Activated T-helper 17 cell treated with anti-CD3 and anti-CD28 coated beads, Interleukin-2, amount 50 U/mL, for 72 hours (primary cell): Measurements from ENCODE around the gene MEGF11. TPM values are rescaled to one million over a fixed set of nuclear protein-coding genes. Genes with fewer than 3 reads are reported as not detected.
"Not testable (repeated sequence)": the region's sequence is repeated elsewhere in the genome, so short reads cannot be mapped to it uniquely, and the experiment has no call there.

Source experiments
- ATAC-seq: fragments of 150-1000 bp; cut with Tn5 transposase; replicated peaks from 2 replicates; pipeline ENCODE4 v1.10.0; 2021; ENCODE audit warnings: mild to moderate bottlenecking, moderate library complexity
- H3K27ac Mint-ChIP-seq: one replicate; pipeline ENCODE4 v1.8.0; 2022; ENCODE audit warnings: mixed read lengths
- H3K27me3 Mint-ChIP-seq: one replicate; pipeline ENCODE4 v1.8.0; 2022; ENCODE audit warnings: mixed read lengths
- H3K36me3 Mint-ChIP-seq: one replicate; pipeline ENCODE4 v1.8.0; 2022; ENCODE audit warnings: low read depth, mild to moderate bottlenecking, mixed read lengths
- H3K4me1 Mint-ChIP-seq: one replicate; pipeline ENCODE4 v1.8.0; 2022; ENCODE audit warnings: mixed read lengths
- H3K4me3 Mint-ChIP-seq: one replicate; pipeline ENCODE4 v1.8.0; 2022; ENCODE audit warnings: mild to moderate bottlenecking, mixed read lengths
- H3K9me3 Mint-ChIP-seq: one replicate; pipeline ENCODE4 v1.8.0; 2022; ENCODE audit warnings: mixed read lengths
- total RNA-seq, 2 donors: library from RNA; stranded (reverse); gene quantifications; one replicate each; pipeline ENCODE4 v1.2.3, GENCODE V29; 2022

MEGF11 gene
- total RNA-seq, 2 donors from 2014 or later = not detected

DNA sequence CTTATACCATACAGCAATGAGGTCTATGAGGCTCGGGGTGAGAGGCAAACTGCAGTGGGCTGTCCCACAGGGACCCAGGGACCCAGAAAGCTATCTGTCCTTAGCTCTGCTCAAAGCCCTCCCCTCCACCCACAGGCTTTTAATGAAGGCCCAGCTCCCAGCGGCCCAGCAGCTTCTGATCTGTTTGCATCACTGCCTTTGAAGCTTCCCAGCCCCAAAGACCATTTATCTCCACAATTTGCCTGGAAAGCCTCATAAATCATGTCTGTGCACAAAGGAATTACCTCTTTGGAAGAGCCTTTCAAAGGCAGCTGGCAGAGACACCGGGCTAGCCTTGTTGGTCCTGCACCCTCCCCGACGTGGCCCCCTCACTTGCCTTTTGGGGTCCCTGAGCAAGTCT is 260.3 kb downstream of the MEGF11 start:
- Mint-ChIP-seq H3K9me3 (no peaks in the 10 kb centered on the region), H3K36me3 (no peaks in the 10 kb centered on the region), H3K27ac (no peak overlapping the region), H3K4me3 (no peak overlapping the region), H3K27me3 (peaks cover 36% of the 10 kb centered on the region), H3K4me1 (no peaks in the 10 kb centered on the region)
- ATAC-seq = no peak

DNA sequence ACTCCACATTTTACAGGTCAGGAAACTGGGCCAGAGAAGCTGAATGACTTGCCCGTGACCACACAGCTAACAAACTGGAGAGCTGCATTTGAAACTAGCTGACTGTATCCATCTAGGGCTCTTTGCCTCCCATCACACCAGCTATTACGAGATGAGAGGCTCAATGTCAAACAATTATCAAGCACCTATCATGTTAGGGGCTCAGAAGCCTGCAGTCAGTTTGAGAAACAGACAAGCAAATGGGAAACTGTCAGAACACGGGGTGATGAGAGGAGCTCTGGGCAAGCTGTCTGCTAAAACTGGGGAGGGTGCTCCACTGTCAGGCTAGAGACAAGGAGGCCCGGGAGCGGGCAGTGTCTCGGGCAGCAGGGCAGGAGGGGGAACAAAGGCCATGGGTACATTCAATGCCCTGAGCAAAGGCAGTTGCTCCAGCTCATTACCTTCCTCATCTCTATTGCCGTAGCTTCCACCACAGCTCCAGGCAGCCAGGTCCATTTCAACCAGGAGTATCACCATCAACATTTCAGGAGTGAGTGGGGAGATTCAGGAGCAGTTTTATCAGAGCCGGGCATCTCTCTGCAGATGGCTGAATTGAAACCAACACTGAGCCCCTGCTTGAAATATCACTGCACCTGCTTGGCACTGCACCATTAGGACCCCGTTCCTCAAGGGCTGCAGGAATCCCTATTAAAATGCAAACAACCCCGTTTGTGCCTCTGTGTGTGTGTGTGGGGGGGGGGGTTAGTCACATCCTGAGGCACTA is 261.6 kb downstream of the MEGF11 start:
- no peaks in the 10 kb centered on the region for H3K36me3 Mint-ChIP-seq
- no peak for ATAC-seq
- H3K4me1 Mint-ChIP-seq = no peaks in the 10 kb centered on the region
- H3K27me3 Mint-ChIP-seq = peaks cover 30% of the 10 kb centered on the region
- no peak overlapping the region for H3K27ac Mint-ChIP-seq
- H3K4me3 Mint-ChIP-seq = no peak overlapping the region
- no peaks in the 10 kb centered on the region for H3K9me3 Mint-ChIP-seq

DNA sequence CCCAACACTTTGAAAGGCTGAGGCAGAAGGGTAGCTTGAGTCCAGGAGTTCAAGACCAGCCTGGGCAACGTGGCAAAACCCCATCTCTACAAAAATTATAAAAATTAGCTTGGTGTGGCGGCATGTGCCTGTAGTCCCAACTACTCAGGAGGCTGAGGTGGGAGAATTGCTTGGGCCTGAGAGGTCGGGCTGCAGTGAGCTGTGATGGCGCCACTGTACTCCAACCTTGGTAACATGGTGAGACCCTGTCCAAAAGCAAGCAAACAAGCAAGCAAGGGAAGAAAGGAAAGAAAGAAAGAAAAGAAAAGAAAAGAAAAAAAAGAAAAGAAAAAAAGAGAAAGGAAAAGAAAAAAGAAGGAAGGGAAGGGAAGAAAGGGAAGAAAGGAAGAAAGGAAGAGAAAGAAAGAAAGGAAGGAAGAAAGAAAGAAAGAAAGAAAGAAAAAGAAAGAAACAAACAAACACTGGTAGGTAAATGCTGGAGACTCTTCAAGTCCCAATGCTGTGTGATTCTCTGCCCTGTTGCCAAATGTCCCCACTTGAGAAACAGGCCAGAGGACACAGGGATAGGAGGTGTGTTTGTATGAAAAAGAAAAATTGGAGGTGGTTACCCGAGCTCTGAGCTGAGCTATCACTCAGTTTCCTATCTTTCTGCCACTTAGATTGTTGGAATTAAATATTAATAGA is 263.1 kb downstream of the MEGF11 start:
- ATAC-seq = no peak
- H3K4me1 Mint-ChIP-seq = no peaks in the 10 kb centered on the region
- no peaks in the 10 kb centered on the region for H3K36me3 Mint-ChIP-seq
- H3K27ac Mint-ChIP-seq = no peak overlapping the region
- peaks cover 35% of the 10 kb centered on the region for H3K27me3 Mint-ChIP-seq
- no peaks in the 10 kb centered on the region for H3K9me3 Mint-ChIP-seq
- no peak overlapping the region for H3K4me3 Mint-ChIP-seq

DNA sequence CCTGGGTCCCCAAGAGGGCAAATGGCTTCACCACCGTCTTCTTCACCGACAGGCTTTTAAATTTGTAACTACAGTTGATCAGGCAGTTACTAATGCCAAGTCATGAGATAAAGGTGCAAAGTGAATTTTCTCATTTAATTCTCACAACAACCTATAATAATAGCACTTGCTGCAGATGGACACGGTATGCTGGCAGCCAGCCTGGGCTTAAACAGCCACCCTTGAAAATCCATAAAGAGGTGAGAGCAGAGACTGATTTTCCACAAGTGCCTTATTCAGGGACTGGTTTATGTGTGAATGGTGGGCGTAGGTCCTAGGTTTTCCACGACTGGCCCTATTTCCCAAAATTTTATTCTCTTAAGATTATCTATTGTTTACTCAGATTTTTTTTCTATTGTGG is 266.4 kb downstream of the MEGF11 start:
- ATAC-seq = no peak
- no peaks in the 10 kb centered on the region for H3K9me3 Mint-ChIP-seq
- H3K4me3 Mint-ChIP-seq = no peak overlapping the region
- peaks cover 39% of the 10 kb centered on the region for H3K27me3 Mint-ChIP-seq
- H3K36me3 Mint-ChIP-seq = no peaks in the 10 kb centered on the region
- peaks cover 8% of the 10 kb centered on the region for H3K4me1 Mint-ChIP-seq
- H3K27ac Mint-ChIP-seq = no peak overlapping the region

DNA sequence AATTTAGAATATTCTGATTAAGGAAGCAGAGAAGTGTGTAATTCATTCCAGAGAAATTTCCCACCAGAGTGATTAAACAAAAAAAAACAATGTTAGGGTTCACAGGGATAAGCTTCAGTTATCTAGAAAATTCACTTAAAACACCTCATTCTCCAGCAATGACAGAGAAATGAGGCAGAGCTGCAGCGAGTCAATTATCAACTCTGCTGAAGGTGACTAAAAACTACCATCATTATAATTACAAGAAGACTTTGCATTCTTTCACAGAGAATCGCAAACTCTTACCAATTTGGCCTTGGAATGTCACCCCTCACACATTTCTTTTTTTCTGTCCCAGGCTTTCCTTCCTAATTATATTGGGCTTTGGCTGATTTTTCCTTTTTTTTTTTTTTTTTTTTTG is 267.1 kb downstream of the MEGF11 start:
- Mint-ChIP-seq H3K36me3 (no peaks in the 10 kb centered on the region), H3K27ac (no peak overlapping the region), H3K27me3 (peaks cover 35% of the 10 kb centered on the region), H3K4me3 (no peak overlapping the region), H3K4me1 (peaks cover 8% of the 10 kb centered on the region), H3K9me3 (no peaks in the 10 kb centered on the region)
- no peak for ATAC-seq

DNA sequence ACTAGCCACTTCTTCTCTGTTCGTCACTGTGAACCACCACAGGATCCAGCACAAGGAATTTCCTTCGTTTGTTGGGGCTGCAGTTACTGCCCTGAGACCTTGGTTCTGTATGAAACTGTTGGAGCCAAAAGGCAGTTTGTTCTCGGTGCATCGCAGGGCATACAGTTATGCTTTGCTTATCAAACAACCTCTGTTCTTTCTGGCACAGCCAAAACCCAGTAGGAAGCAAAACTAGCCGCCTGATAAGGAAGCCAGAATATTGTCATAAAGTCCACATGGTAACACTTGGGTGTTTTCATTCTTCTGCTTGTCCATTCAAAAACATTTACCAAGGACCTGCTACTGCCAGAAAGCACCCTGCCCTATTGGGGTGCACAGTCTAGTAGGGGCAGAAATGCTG is 268.2 kb downstream of the MEGF11 start:
- Mint-ChIP-seq H3K27ac (no peak overlapping the region), H3K36me3 (no peaks in the 10 kb centered on the region), H3K4me1 (peaks cover 8% of the 10 kb centered on the region), H3K27me3 (peaks cover 26% of the 10 kb centered on the region), H3K4me3 (no peak overlapping the region), H3K9me3 (no peaks in the 10 kb centered on the region)
- no peak for ATAC-seq

DNA sequence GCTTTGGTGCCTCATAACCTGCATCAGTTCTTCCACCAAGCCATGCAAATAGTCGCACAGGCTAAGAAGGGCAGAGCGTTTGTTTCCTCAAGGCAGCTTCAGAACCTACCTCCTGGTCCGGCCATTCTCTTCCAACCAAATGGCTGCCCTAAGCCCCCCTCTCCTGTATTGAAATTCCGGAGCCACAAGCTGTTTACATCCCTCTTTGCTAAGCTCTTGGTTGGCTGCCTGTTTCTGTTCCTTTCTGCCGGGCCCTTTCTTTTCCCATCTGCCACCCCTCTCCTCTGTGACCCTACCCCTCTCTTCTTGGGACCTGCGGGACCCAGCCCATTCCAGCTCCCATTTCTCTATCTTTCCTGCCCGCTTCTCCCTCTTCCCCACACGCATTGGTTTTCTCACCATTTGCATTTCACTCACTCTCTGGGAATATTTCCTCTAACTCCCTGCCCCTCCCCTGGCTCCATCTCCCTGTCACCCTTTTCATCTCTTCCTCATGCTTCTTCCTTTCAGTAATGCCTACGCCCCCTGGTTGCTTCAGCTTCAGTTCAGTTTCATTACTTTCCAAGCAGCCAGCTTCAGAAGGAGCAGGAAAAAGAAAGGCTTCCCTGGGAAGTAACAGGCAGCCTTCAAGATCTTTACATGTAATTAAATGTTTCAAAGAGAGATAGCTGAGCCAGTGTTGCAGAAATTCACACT is 270.8 kb downstream of the MEGF11 start:
- Mint-ChIP-seq H3K4me1 (peaks cover 8% of the 10 kb centered on the region), H3K4me3 (peak overlapping the region; percentile 46), H3K36me3 (no peaks in the 10 kb centered on the region), H3K27me3 (peaks cover 26% of the 10 kb centered on the region), H3K9me3 (no peaks in the 10 kb centered on the region), H3K27ac (no peak overlapping the region)
- no peak for ATAC-seq

DNA sequence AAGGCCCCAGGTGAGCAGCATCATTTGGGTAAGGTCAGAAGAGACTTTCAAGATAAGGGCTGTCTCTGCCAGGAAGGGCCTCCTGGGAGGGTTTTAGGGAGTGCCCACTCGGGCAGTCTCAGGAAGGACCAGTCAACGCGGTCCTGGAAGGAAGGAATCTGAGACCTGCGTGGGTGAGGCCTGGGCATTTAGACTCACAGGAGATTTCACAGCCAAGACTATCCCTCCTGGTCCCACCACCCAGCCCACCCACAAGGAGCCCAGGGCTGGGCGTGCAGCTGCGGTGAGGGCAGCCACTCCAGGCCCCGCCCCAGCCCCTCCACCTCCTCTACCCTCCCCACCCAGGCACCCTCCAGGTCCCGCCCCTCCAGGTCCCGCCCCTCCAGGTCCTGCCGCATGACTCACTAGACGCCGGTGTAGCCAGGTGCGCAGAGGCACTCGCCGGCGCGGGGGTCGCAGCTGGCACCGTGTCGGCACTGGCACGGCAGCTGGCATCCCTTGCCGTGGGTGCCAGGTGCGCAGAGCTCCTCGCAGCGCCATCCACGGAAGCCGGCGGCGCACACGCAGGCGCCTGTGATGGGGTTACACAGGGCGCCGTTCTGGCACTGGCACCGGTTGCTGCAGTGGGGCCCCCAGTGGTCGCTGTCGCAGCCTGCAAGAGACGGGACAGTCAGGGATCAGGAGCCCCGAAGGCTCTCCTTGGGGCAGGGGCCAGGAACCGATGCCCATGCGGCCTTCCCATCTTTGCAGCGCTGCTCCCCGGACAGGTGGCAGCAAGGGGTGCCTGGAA is 271.5 kb downstream of the MEGF11 start:
- peak; percentile 54 for ATAC-seq
- no peaks in the 10 kb centered on the region for H3K36me3 Mint-ChIP-seq
- peaks cover 8% of the 10 kb centered on the region for H3K4me1 Mint-ChIP-seq
- no peaks in the 10 kb centered on the region for H3K9me3 Mint-ChIP-seq
- H3K27me3 Mint-ChIP-seq = peaks cover 26% of the 10 kb centered on the region
- peak overlapping the region; percentile 46 for H3K4me3 Mint-ChIP-seq
- H3K27ac Mint-ChIP-seq = no peak overlapping the region

DNA sequence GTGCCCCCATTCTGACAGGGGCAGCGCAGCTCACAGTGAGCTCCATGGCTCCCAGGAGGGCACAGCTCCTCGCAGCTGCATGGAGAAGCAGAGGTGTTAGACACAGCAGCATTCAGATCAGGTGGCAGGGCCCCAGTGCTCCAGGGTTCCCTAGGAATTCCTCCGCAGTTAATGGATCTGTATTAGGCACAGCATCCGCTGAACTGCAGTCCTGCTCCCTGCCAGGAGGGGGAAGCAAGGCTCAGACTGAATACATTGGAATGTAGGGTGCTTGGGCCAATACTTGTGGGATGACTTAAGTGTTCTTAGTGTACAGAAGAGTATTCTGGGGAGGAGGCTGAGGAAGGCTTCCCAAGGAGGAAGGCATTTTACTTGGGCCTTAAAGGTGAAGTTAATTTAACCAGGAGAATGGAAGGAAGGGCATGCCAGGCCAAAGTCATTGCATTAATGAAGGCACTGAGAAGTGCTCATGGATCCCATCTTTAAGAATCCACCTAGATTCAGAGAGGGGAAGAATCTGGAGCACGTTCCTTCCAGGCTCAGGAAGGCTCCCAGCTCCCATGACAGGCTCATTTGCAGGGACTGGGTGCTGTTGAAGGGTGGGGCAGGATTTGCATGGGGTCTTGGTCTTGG is 272.6 kb downstream of the MEGF11 start:
- no peak for ATAC-seq
- Mint-ChIP-seq H3K27ac (no peak overlapping the region), H3K27me3 (peaks cover 21% of the 10 kb centered on the region), H3K9me3 (no peaks in the 10 kb centered on the region), H3K36me3 (no peaks in the 10 kb centered on the region), H3K4me1 (peaks cover 8% of the 10 kb centered on the region), H3K4me3 (no peak overlapping the region)

DNA sequence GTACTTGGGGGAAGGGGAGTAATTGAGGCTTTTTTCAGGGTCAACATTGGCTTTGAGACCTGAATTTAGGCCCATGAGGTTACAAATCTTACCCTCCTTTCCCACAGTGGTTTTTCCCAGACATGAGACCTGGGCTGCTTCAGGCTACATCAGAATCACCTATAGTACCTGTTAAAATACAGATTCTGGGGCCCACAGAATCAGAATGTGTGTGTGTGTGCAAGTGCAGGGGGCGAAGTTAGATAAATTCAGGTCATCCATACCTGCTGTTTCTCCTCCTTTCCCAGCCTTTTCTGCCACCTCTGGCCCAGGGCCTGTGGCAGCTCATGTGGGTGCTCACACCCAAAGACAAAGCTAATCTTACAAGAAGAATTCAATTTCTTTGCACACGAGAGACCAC is 273.7 kb downstream of the MEGF11 start:
- Mint-ChIP-seq H3K27ac (no peak overlapping the region), H3K4me1 (peaks cover 8% of the 10 kb centered on the region), H3K27me3 (peaks cover 25% of the 10 kb centered on the region), H3K4me3 (no peak overlapping the region), H3K36me3 (no peaks in the 10 kb centered on the region), H3K9me3 (no peaks in the 10 kb centered on the region)
- no peak for ATAC-seq

DNA sequence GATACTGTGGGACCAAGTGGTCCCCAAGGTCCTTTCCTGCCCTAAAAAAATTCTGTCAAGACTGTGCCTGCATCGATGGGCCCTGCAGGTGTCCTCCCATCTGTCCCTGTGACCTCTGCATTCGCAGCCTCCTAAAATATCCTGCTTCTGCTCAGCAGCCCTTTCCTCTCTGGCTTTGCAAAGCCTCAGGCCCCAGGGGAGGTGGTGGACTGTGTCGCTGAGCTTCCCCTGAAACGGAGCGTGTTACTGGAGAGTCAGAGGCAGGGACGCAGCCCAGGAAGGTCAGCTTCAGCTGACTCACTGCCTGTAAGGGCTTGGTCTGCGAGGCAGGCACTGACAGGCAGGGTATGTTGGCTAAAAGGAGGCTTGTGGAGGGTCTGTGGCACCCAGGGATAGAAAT is 274.2 kb downstream of the MEGF11 start:
- Mint-ChIP-seq H3K4me3 (no peak overlapping the region), H3K27ac (no peak overlapping the region), H3K27me3 (peaks cover 25% of the 10 kb centered on the region), H3K4me1 (peaks cover 8% of the 10 kb centered on the region), H3K36me3 (no peaks in the 10 kb centered on the region), H3K9me3 (no peaks in the 10 kb centered on the region)
- ATAC-seq = no peak

DNA sequence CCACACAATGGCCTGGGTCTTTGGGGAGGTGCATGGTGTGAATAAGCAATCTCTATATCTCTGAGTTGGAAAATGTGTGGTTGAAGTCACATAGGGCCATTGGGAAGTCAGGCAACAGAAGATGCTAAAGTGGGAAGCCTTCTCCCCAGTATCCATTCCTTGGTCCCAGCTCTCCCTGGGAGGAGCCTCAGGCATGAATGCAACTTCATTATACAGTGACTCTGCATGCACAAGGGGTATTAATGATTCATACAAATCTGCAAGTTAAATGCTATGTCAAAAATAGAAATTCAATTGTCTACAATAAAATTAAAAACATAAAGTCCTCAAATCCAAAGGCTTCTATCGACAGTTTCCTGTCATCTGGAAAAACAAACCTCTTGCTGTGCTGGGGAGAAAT is 275.4 kb downstream of the MEGF11 start:
- Mint-ChIP-seq H3K4me3 (no peak overlapping the region), H3K36me3 (no peaks in the 10 kb centered on the region), H3K27me3 (peaks cover 20% of the 10 kb centered on the region), H3K4me1 (peaks cover 7% of the 10 kb centered on the region), H3K27ac (no peak overlapping the region), H3K9me3 (no peaks in the 10 kb centered on the region)
- no peak for ATAC-seq

DNA sequence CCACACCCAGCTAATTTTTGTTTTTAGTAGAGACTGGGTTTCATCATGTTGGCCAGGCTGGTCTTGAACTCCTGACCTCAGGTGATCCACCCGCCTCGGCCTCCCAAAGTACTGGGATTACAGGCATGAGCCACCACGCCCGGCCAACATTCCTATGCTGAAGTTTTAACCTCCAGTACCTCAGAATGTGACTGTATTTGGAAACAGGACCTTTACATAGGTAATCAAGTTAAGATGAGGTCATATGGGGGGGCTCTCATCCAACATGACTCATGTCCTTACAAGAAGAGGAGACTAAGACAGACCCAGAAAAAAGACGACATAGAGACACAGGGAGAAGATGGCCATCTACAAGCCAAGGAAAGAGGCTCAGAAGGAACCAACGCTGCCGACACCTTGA is 277.4 kb downstream of the MEGF11 start:
- H3K4me1 Mint-ChIP-seq, H3K27ac Mint-ChIP-seq, H3K4me3 Mint-ChIP-seq, H3K9me3 Mint-ChIP-seq, H3K36me3 Mint-ChIP-seq, ATAC-seq: not testable (repeated sequence)
- H3K27me3 Mint-ChIP-seq = peaks cover 19% of the 10 kb centered on the region

DNA sequence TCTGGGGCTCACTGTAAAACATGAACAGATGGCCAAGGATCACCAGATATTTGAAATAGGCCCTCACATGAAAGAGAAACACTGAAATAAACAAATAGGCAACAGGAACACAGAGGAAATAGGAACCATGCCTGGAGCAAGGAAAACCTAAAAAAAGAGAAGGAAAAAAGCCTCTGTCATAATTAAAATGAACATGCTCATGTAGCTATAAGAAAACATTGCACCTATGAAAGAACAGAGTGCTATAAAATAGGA is 281.9 kb downstream of the MEGF11 start:
- Mint-ChIP-seq H3K27ac (no peak overlapping the region), H3K4me1 (no peaks in the 10 kb centered on the region), H3K36me3 (no peaks in the 10 kb centered on the region), H3K27me3 (peaks cover 37% of the 10 kb centered on the region), H3K4me3 (no peak overlapping the region), H3K9me3 (no peaks in the 10 kb centered on the region)
- ATAC-seq = no peak
